T1000 (cell line): ENCODE results near the gene NAV1.
A peak's percentile ranks its signal among the peaks of the same experiment; 100 is the strongest.

Experiments used
- DNase-seq: peaks from one replicate; lab custom pipeline; 2025; ENCODE audit warnings: mixed read lengths; lab: John Stamatoyannopoulos, UW

The NAV1 gene

GRCh38 chr1:201551096-201551495 is 12.2 kb downstream of the NAV1 start:
- no peak for DNase-seq

GRCh38 chr1:201551877-201552731 is 13.2 kb downstream of the NAV1 start:
- DNase-seq: peak; percentile 64

- DNase-seq: no peak
Measured at GRCh38 chr1:201552941-201553351, 14.0 kb downstream of the NAV1 start.

GRCh38 chr1:201553496-201554189 is 14.7 kb downstream of the NAV1 start:
- DNase-seq: no peak

- DNase-seq: no peak
Measured at GRCh38 chr1:201554190-201554600, 15.3 kb downstream of the NAV1 start.

- no peak for DNase-seq
Measured at GRCh38 chr1:201554789-201555592, 16.1 kb downstream of the NAV1 start.

GRCh38 chr1:201555593-201555945 is 16.6 kb downstream of the NAV1 start:
- DNase-seq: no peak

GRCh38 chr1:201556841-201557571 is 18.1 kb downstream of the NAV1 start:
- no peak for DNase-seq

- no peak for DNase-seq
Measured at GRCh38 chr1:201557572-201557958, 18.6 kb downstream of the NAV1 start.

- peak; percentile 58 for DNase-seq
Measured at GRCh38 chr1:201559679-201560162, 20.8 kb downstream of the NAV1 start.

- no peak for DNase-seq
Measured at GRCh38 chr1:201560328-201561194, 21.6 kb downstream of the NAV1 start.

- no peak for DNase-seq
Measured at GRCh38 chr1:201561195-201561564, 22.3 kb downstream of the NAV1 start.

- DNase-seq: no peak
Measured at GRCh38 chr1:201561601-201562000, 22.7 kb downstream of the NAV1 start.

- peak; percentile 14 for DNase-seq
Measured at GRCh38 chr1:201562257-201562656, 23.3 kb downstream of the NAV1 start.

GRCh38 chr1:201562659-201563405 is 23.9 kb downstream of the NAV1 start:
- DNase-seq: peak; percentile 35

GRCh38 chr1:201563406-201563780 is 24.5 kb downstream of the NAV1 start:
- DNase-seq: no peak

- DNase-seq: no peak
Measured at GRCh38 chr1:201563941-201564340, 25.0 kb downstream of the NAV1 start.

GRCh38 chr1:201565024-201565730 is 26.2 kb downstream of the NAV1 start:
- DNase-seq: no peak

GRCh38 chr1:201565771-201566528 is 27.0 kb downstream of the NAV1 start:
- no peak for DNase-seq
